HepG2 (cell line): Measurements from ENCODE around the gene PPP3CB. TPM values are rescaled to one million over a fixed set of nuclear protein-coding genes. Genes with fewer than 3 reads are reported as not detected.

ENCODE experiments used
- ARID2 ChIP-seq: sonication (generic); formaldehyde crosslinking; IDR thresholded peaks from 2 replicates; pipeline ENCODE4 v1.8.1; 2022; ENCODE audit warnings: mild to moderate bottlenecking, missing genetic modification reagents, borderline replicate concordance
- ATF7 ChIP-seq, 2 experiments: fragments of 450-650 bp in 1 of 2; sonication (generic) in 1 of 2; formaldehyde crosslinking in 1 of 2; IDR thresholded peaks; 2 replicates each; pipeline versions ENCODE4 v1.4.0 to v1.6.1; 2016 to 2020; ENCODE audit warnings: antibody characterized with exemption in 1 of 2, mild to moderate bottlenecking in 1 of 2, missing genetic modification reagents in 1 of 2
- CEBPB ChIP-seq: IDR thresholded peaks from 2 replicates; pipeline ENCODE4 v1.6.1; 2011; ENCODE audit warnings: low read depth, low read length, improper control_type of control experiment, borderline replicate concordance
- CENPT ChIP-seq: sonication (generic); formaldehyde crosslinking; IDR thresholded peaks from 2 replicates; pipeline ENCODE4 v1.8.0; 2022; ENCODE audit warnings: low read depth, mild to moderate bottlenecking, moderate library complexity, missing genetic modification reagents
- CREM ChIP-seq, 2 experiments: sonication (generic) in 1 of 2; formaldehyde crosslinking in 1 of 2; IDR thresholded peaks; 2 replicates each; pipeline versions ENCODE4 v1.4.0 to v1.6.1; 2016 to 2020; ENCODE audit warnings: antibody characterized with exemption in 1 of 2, mild to moderate bottlenecking in 1 of 2, missing genetic modification reagents in 1 of 2
- EP300 ChIP-seq, 3 experiments: sonication (generic) in 1 of 3; formaldehyde crosslinking in 1 of 3; IDR thresholded peaks; 2 replicates each; pipeline versions ENCODE4 v1.5.1 to v1.6.1; 2011 to 2020; ENCODE audit warnings: low read depth in 2 of 3, low read length in 2 of 3, borderline replicate concordance in 1 of 3, improper control_type of control experiment in 1 of 3, mild to moderate bottlenecking in 1 of 3, missing genetic modification reagents in 1 of 3, moderate library complexity in 1 of 3
- FOXA1 ChIP-seq, 2 experiments: fragments of 450-650 bp in 1 of 2; sonication (generic) in 1 of 2; formaldehyde crosslinking in 1 of 2; IDR thresholded peaks; 2 replicates each; pipeline versions ENCODE4 v1.4.0 to v1.6.1; 2016 to 2020; ENCODE audit warnings: missing genetic modification reagents in 1 of 2
- FOXA3 ChIP-seq: IDR thresholded peaks from 2 replicates; pipeline ENCODE4 v1.6.1; 2016; ENCODE audit warnings: missing genetic modification reagents, missing compliant biosample characterization
- FOXK2 ChIP-seq: fragments of 450-650 bp; IDR thresholded peaks from 2 replicates; pipeline ENCODE4 v1.6.1; 2016
- GATAD1 ChIP-seq: IDR thresholded peaks from 2 replicates; pipeline ENCODE4 v1.6.1; 2016; ENCODE audit warnings: missing genetic modification reagents, missing compliant biosample characterization
- HNF4A ChIP-seq: sonication (generic); formaldehyde crosslinking; IDR thresholded peaks from 2 replicates; pipeline ENCODE4 v1.4.0; 2020; ENCODE audit warnings: missing genetic modification reagents
- HOXA3 ChIP-seq: sonication (generic); formaldehyde crosslinking; IDR thresholded peaks from 2 replicates; pipeline ENCODE4 v1.5.0; 2020; ENCODE audit warnings: missing genetic modification reagents
- KAT8 ChIP-seq: IDR thresholded peaks from 2 replicates; pipeline ENCODE4 v1.6.1; 2016; ENCODE audit warnings: missing genetic modification reagents, missing compliant biosample characterization
- KDM5A ChIP-seq: fragments of 200-600 bp; sonication (generic); IDR thresholded peaks from 2 replicates; pipeline ENCODE4 v1.7.0; 2018; ENCODE audit warnings: antibody characterized with exemption, mild to moderate bottlenecking, low read length, borderline replicate concordance
- KLF12 ChIP-seq: sonication (generic); formaldehyde crosslinking; IDR thresholded peaks from 2 replicates; pipeline ENCODE4 v1.4.0; 2020; ENCODE audit warnings: missing genetic modification reagents, borderline replicate concordance
- LCORL ChIP-seq, 2 experiments: fragments of 450-650 bp in 1 of 2; sonication (generic) in 1 of 2; formaldehyde crosslinking in 1 of 2; IDR thresholded peaks; 2 replicates each; pipeline versions ENCODE4 v1.5.0 to v1.6.1; 2017 to 2020; ENCODE audit warnings: antibody characterized with exemption in 1 of 2, missing genetic modification reagents in 1 of 2
- RFXAP ChIP-seq: sonication (generic); formaldehyde crosslinking; IDR thresholded peaks from 2 replicates; pipeline ENCODE4 v1.4.0; 2020; ENCODE audit warnings: missing genetic modification reagents, borderline replicate concordance
- SAP130 ChIP-seq: IDR thresholded peaks from 2 replicates; pipeline ENCODE4 v1.6.1; 2016; ENCODE audit warnings: low read depth
- SP5 ChIP-seq: IDR thresholded peaks from 2 replicates; pipeline ENCODE4 v1.6.1; 2016; ENCODE audit warnings: low read depth, borderline replicate concordance
- THAP11 ChIP-seq: IDR thresholded peaks from 2 replicates; pipeline ENCODE4 v1.6.1; 2016; ENCODE audit warnings: missing biosample characterization, missing genetic modification reagents
- ZC3H13 ChIP-seq: sonication (generic); formaldehyde crosslinking; IDR thresholded peaks from 2 replicates; pipeline ENCODE4 v1.8.1; 2023; ENCODE audit warnings: mild to moderate bottlenecking, missing genetic modification reagents, moderate library complexity
- ZNF264 ChIP-seq: sonication (generic); formaldehyde crosslinking; IDR thresholded peaks from 2 replicates; pipeline ENCODE4 v1.4.0; 2020; ENCODE audit warnings: missing genetic modification reagents
- ZNF672 ChIP-seq: sonication (generic); formaldehyde crosslinking; IDR thresholded peaks from 2 replicates; pipeline ENCODE4 v1.8.1; 2022; ENCODE audit warnings: missing genetic modification reagents
- ZNF674 ChIP-seq: sonication (generic); formaldehyde crosslinking; IDR thresholded peaks from 2 replicates; pipeline ENCODE4 v1.5.0; 2020; ENCODE audit warnings: low read depth, mild to moderate bottlenecking, missing genetic modification reagents
- ZNF75D ChIP-seq: sonication (generic); formaldehyde crosslinking; IDR thresholded peaks from 2 replicates; pipeline ENCODE4 v1.8.1; 2023; ENCODE audit warnings: missing genetic modification reagents, mild to moderate bottlenecking, borderline replicate concordance
- polyA plus RNA-seq, 8 experiments: library from polyadenylated mRNA; depleted of rRNA in 3 of 8; stranded (reverse) in 7 of 8; unstranded in 1 of 8; fragments of >200 nt; fragmentation: Illumina TruSeq in 4 of 8; extraction: Trizol in 4 of 8; gene quantifications; 2 replicates each; pipeline versions ENCODE4 v1.2.1 to v1.2.3, GENCODE V29; 2011 to 2016; ENCODE audit warnings: low read depth in 4 of 8, missing spikeins in 1 of 8, mixed read lengths in 1 of 8; ENCODE audit not compliant: insufficient read depth in 1 of 8
- total RNA-seq, 5 experiments: library from RNA; depleted of rRNA; stranded (reverse); fragments of >200 nt; fragmentation: Illumina TruSeq; extraction: Trizol; gene quantifications; 2 replicates each; pipeline ENCODE4 v1.2.3, GENCODE V29; 2016; ENCODE audit warnings: low read depth in 1 of 5
- TF ChIP-seq, protein P1 (sequence below): sonication (generic); IDR thresholded peaks from 2 replicates; pipeline ENCODE4 v1.6.1; 2016; ENCODE audit warnings: low read depth, borderline replicate concordance
- TF ChIP-seq, protein P2 (sequence below): sonication (generic); formaldehyde crosslinking; IDR thresholded peaks from 2 replicates; pipeline ENCODE4 v1.9.0; 2021; ENCODE audit warnings: missing genetic modification reagents, mild to moderate bottlenecking, borderline replicate concordance

PPP3CB gene
- total and polyA plus RNA-seq, 2 of the 13 experiments (the other 11 are each of a cell fraction or from before 2014, with no cell fraction given) = 8.7 to 11.4 TPM

DNA sequence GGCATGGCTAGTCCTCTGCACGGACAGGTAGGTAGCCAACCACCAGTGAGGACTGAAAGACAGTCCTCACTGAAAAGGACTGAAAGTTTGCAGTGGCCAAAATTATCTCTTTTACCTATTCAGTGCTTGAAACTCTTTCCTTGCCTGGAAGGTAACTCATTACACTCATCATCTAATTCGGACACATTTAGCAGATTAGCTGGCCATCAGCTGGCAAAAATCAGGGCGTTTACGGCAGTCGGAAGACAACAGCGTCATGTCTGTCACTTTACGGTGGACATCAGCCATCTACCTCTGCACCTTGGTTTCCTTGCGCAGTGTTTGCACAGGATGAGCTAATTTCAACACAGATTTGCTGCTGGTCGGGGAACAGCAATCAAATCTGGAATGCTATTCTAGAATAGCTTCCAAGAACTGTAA lies 82.7 kb downstream of the PPP3CB start (continued):
- TF ChIP-seq FOXA1 (IDR thresholded peaks at IDR 0.05) (no peak), FOXA1 (CRISPR knock-in tag; IDR thresholded peaks at IDR 0.05) (peak; percentile 62; the same call in 1 of the 2 replicates), KLF12 (CRISPR knock-in tag) (no peak), ZC3H13 (CRISPR knock-in tag) (0 out of 2 replicates have a peak, but pooled peaks have one; percentile 57), ZNF75D (CRISPR knock-in tag) (no peak), FOXK2 (0 out of 2 replicates have a peak, but pooled peaks have one; percentile 57), CREM (IDR thresholded peaks at IDR 0.05) (peak; percentile 56; the same call in 1 of the 2 replicates), CREM (CRISPR knock-in tag; IDR thresholded peaks at IDR 0.05) (no peak), SP5 (peak; percentile 3; the same call in 1 of the 2 replicates), ZNF674 (CRISPR knock-in tag) (0 out of 2 replicates have a peak, but pooled peaks have one; percentile 25), GATAD1 (peak; percentile 65; the same call in 1 of the 2 replicates), LCORL (IDR thresholded peaks at IDR 0.05) (no peak), LCORL (CRISPR knock-in tag; IDR thresholded peaks at IDR 0.05) (no peak), ZNF264 (CRISPR knock-in tag) (0 out of 2 replicates have a peak, but pooled peaks have one; percentile 15), EP300 (IDR thresholded peaks at IDR 0.05; ENCODE audit: low read depth in 2 of 2, low read length in 2 of 2) (peak in 1 of 2 experiments; percentile 5; a peak in 2 of 4 replicates), EP300 (CRISPR knock-in tag; IDR thresholded peaks at IDR 0.05; ENCODE audit: borderline replicate concordance) (no peak), THAP11 (CRISPR knock-in tag) (no peak), KDM5A (peak; percentile 66), CENPT (CRISPR knock-in tag) (0 out of 2 replicates have a peak, but pooled peaks have one; percentile 16), KAT8 (CRISPR knock-in tag) (no peak), ARID2 (CRISPR knock-in tag) (no peak; the same call in 1 of the 2 replicates), HOXA3 (peak; percentile 70), HNF4A (peak; percentile 16; the same call in 1 of the 2 replicates), RFXAP (0 out of 2 replicates have a peak, but pooled peaks have one; percentile 12), ATF7 (IDR thresholded peaks at IDR 0.05) (no peak), ATF7 (CRISPR knock-in tag; IDR thresholded peaks at IDR 0.05) (no peak), CEBPB (peak; percentile 49), FOXA3 (CRISPR knock-in tag) (0 out of 2 replicates have a peak, but pooled peaks have one; percentile 7), SAP130 (CRISPR knock-in tag) (peak; percentile 5; the same call in 1 of the 2 replicates), ZNF672 (no peak)
- TF ChIP-seq, protein P1, sequence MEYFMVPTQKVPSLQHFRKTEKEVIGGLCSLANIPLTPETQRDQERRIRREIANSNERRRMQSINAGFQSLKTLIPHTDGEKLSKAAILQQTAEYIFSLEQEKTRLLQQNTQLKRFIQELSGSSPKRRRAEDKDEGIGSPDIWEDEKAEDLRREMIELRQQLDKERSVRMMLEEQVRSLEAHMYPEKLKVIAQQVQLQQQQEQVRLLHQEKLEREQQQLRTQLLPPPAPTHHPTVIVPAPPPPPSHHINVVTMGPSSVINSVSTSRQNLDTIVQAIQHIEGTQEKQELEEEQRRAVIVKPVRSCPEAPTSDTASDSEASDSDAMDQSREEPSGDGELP = peak; percentile 70
- TF ChIP-seq, protein P2, sequence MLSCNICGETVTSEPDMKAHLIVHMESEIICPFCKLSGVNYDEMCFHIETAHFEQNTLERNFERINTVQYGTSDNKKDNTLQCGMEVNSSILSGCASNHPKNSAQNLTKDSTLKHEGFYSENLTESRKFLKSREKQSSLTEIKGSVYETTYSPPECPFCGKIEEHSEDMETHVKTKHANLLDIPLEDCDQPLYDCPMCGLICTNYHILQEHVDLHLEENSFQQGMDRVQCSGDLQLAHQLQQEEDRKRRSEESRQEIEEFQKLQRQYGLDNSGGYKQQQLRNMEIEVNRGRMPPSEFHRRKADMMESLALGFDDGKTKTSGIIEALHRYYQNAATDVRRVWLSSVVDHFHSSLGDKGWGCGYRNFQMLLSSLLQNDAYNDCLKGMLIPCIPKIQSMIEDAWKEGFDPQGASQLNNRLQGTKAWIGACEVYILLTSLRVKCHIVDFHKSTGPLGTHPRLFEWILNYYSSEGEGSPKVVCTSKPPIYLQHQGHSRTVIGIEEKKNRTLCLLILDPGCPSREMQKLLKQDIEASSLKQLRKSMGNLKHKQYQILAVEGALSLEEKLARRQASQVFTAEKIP (CRISPR knock-in tag) = no peak
